Suppressor macrophage (primary cell): ENCODE measurements around the gene CRBN.

Experiments
- DNase-seq, 4 experiments: peaks; one replicate each; pipeline ENCODE4 v3.0.0-alpha.2; 2020 to 2022

Gene CRBN

DNA sequence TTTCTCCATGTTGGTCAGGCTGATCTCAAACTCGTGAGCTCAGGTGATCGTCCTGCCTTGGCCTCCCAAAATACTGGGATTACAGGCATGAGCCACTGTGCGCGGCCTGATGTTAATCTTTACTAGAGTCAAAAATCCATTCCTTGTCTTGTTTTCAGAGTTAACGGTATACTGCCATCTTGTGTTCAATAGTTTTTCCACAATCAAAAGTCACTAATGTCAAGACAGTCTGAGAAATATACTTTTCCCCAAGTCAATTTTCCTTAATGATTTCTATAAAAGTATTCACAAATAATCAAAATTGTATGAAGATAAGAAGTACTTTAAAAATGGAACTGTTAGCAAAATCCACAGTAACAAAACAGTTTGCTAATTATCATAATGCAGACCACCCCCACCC lies 8.5 kb downstream of the CRBN start:
- DNase-seq, result peak in 3 of 4 experiments; percentile 8 to 52 (median 47)

DNA sequence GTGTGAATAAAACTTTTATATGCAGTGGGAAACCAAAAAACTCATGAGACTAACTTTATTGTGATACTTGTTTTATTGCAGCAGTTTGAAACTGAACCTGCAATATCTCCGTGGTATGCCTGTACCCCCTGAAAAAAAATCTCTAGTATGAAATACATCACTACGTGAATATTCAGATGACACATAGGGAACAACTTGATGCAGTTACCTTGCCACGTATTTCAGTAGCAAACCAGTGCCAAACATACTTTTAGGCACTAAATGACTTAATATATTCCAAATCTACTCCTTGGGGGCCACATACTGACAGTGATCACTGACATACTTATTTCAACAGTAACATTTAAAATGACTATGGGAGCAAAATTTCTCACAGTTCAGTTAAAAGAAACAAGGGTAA lies 13.8 kb downstream of the CRBN start:
- no peak for DNase-seq

DNA sequence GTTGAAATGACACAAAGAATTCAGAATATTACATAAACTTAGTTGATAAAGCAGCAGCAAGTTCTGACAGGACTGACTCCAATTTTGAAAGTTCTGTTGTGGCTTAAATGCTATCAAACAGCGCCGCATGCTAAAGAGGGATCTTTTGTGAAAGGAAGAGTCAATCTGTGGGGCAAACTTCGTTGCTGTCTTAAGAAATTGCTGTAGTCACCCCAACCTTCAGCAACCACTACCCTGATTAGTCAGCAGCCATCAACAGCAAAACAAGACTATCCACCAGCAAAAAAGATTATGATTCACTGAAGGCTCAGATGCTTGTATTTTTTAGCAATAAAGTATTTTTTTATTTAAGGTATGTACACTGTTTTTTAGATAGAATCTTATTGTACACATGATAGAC lies 14.2 kb downstream of the CRBN start:
- DNase-seq, result no peak

DNA sequence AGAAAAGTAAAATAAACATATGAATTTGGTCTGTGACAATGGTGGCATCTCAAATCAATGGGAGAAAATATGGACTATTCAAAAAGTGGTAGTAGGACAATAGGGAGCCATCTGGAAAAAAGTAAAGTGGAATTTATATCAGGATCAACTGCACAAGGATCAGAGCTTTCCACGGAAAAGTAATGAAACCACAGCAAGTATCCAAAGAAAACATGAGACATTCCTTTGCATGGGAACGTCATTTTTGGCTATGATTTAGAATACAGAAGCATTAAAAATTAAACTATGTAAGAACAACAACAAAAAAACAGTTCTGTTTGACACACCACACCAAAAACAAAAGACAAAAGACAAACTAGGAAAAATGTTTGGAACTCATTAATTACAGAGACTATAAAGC lies 18.7 kb downstream of the CRBN start:
- no peak for DNase-seq

DNA sequence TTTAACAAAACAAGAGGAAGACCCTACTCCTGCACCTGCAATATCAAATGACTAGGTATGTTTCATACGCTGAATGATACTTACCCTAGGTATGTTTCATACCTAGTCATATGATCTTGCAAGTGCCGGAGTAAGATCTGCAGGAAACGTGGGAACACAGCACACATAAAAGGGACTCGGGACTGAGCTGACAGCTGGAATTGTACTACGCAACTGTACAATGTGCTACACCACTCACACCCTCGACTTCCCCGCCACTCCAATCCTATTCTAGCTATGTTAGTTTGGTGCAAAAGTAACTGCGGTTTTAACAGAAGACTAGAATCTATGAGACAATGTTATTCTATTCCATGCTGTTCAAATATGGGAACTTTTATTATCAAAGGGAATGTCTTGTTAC lies 22.0 kb downstream of the CRBN start:
- DNase-seq, result no peak

DNA sequence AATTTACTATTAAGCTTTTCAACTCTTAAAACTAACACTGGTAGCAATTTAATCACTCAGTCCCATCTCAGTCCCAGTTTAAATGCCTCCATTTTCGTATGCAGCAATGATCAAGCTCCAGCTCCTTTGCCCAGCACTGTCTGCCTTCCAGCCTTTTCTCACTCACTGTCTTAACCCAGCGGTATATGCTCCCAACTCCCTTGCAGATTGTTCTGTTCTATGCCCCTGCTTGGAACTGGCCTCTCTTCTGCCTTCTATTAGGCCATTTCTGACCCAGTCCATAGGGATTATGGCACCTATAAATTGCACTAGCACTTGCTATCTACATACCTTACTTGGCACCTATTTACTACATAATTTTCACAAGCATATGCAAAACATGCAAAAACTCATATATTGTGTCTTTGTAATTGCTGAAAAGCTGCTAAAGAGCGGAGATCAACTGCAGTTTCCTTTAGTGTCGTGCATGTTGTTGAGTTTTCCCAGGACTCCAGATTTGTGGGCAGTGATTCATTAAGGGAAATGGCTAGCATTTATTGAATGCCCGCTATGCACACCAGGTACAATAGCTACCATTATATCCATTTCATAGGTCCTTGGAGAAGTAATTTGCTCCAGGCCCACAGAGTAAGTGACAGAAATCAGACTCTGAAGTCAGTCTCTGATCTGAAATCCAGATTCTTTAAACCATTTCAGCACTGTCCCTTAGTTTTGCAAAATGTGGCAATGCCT lies 24.4 kb downstream of the CRBN start:
- no peak for DNase-seq

DNA sequence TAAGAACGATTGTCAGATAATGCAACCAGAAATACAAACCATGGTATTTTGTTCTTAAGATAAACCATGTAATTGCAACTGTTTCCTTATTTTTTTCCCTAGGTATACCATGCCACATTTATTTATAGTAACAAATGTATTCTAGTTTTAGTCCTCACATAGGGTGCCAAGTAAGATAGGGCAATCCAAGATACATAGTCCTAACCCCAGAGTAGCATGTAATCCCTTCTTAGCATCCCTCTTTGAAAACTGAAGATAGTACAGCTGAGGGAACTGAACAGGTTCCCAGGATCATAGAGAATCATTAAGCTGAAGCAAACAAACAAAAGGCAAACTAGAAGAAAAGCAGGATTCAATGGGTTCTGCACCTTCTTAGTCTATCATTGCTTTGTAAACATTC lies 28.0 kb downstream of the CRBN start:
- DNase-seq, result no peak

DNA sequence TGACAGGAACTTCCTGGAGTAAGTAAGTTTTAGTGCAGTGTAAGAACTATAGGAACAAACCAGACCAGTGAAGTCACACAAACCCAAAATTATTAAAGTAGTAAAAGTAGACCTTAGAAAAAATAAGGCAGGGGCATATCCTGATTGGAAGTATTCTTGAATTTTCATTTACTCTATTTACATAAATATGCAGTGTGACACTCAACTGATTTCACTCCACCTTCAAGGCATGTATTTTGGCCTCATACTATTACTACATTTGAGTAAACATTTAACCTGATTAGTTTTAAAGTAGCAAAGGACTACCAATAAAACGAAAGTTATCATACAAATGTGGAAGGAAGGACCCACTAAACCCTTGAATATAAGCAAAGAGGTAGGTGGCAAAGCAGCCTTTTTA lies 29.9 kb downstream of the CRBN start:
- DNase-seq, result no peak

DNA sequence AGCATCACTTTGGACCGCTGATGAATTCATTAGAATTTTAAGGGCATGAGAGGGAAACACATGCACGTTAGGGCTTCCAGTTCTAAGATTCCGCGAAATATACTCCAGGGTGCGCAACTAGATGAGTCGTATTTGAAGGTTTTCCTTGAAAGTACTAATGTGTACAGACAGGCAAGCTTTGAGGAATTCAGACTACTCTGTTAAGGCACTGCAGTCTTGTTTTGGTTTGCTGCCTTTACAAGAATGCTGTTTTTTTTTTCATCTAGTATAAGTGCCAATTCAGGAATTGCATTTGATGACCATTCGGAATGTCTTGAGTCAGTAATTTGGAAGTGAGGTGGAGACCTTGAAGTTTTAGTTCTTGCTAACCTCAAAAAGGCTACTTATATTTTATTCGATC lies 33.7 kb downstream of the CRBN start:
- no peak for DNase-seq

DNA sequence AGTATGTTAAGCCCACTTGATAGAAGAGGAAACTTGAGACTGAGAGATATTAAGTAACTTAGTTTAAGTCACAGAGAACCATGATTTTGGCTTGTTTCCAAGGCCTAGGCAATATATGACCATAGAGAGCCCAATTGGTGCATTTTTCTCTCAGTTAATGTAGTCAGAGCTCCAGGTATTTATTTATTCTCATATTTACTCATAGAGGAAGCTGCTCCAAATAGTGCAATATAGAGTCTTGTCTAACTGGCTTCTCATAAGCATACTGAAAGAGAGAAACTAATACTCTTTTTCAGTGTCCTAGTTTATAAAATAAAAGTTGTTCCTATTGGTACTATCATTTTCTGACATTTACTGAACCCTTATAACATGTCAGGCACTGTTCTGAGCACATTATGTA lies 37.6 kb downstream of the CRBN start:
- DNase-seq, result peak in 1 of 4 experiments; percentile 3

DNA sequence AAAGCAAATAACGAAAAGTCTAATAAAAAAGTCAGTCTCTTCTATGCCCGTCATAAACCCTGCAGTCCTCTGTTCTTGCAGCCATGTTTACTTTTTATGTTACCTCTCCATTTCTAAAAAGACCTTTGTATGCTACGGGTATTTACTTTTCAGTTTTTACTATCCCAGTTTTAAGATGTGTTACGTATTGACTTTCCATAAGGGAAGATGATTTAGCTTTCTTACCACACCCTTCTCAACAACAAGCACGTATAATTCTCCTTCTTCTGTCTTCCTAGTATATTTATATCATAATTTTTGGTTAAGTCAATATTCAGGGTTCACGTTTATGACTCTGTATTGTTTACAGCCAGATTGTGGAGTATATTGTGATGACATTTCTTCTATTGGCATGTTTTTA lies 42.0 kb downstream of the CRBN start:
- DNase-seq, result no peak

DNA sequence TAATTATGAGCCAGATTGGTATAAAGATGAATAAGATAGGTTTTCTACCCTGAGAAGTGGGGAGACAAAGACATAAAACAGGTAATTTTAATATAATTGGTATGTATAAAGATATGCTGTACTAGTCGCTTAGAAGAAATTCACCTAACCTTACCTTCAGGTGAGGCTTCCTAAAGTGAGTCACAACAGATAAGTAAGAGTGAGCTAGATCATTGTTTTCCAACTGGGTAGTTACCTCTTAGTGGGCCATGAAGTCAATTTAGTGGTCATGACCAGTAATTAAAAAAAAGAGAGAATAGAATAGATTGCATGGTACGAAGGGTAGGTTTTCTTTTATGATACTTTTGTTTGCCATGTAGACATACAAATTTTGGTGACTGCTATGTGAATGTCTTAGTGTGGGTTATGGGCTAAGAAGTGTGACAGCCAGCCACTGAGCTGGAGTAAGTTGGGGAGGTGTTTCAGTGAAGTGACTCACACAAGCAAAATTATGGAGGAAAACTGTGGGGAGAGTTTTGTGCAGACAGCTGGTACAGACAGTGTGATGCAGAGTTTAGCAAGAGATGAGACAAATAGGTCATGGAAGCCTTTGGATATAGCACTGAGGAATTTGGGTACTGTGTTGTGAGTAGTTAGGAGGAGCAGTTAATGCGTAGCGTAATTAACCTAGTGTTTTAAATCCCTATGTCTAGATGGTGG lies 44.6 kb downstream of the CRBN start:
- DNase-seq, result no peak

DNA sequence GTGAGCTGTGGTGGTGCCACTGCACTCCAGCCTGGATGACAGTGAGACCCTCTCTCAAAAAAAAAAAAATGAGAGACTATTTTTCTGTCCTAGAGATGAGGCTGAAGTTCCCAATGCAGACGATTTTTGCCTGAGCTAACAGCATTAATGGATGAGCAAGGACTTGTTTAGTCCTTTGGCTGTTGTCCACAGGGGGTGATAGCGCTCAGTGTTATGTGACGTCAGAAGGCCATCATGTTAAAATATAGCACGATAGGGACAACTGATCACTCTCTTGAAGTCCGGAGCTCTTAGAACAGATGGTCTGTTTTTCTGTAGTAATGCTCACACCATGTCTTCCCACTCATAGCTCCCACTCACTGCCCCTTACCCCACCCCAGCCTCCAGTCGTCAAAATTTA lies 46.0 kb downstream of the CRBN start:
- no peak for DNase-seq

DNA sequence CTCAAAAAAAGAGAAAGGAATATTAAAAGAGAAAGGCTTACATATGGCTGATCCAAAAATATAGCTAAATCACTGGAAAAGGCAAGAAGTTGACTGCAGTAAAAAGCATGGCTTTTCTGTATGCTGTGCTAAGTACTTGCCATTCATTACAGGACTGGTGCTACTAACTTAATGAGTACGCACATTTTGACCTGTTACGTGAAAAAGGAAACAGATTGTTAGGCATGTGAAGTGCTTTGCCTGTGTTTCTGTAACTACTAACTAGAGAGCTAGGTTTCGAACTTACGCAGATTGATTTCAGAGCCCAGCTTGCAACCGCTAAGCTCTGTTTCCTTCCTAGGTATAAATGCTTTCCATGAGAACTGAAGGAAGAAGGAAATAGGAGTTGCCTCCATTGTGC lies 49.9 kb downstream of the CRBN start:
- DNase-seq, result no peak

DNA sequence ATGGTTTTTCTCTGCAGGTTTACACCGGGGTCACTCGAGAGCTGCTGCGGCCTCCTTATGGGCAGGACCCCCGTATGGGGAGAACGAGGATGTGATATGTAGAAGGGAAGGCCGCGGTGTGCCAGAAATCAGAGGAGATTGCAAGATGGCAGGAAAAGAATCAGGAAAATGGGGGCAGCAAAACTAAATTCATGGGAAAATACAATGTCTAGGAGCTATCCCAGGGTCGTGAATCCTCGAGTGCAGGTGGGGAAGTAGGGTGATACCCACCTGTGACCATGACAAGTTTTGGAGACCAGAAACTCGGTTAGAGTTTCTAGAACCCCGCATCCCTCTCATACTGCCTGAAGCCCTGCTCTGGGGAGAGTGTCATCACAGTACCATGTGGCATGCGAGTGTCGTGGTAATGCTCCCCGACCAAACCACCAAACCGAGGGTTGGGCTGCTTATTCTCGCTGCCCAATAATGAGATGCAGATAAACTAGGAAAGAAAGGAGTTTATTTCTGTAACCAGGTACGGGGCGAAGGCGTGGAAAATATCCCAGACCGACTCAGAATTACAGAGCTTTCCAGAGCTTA lies 52.0 kb downstream of the CRBN start:
- DNase-seq, result peak in 3 of 4 experiments; percentile 1 to 16 (median 7)

DNA sequence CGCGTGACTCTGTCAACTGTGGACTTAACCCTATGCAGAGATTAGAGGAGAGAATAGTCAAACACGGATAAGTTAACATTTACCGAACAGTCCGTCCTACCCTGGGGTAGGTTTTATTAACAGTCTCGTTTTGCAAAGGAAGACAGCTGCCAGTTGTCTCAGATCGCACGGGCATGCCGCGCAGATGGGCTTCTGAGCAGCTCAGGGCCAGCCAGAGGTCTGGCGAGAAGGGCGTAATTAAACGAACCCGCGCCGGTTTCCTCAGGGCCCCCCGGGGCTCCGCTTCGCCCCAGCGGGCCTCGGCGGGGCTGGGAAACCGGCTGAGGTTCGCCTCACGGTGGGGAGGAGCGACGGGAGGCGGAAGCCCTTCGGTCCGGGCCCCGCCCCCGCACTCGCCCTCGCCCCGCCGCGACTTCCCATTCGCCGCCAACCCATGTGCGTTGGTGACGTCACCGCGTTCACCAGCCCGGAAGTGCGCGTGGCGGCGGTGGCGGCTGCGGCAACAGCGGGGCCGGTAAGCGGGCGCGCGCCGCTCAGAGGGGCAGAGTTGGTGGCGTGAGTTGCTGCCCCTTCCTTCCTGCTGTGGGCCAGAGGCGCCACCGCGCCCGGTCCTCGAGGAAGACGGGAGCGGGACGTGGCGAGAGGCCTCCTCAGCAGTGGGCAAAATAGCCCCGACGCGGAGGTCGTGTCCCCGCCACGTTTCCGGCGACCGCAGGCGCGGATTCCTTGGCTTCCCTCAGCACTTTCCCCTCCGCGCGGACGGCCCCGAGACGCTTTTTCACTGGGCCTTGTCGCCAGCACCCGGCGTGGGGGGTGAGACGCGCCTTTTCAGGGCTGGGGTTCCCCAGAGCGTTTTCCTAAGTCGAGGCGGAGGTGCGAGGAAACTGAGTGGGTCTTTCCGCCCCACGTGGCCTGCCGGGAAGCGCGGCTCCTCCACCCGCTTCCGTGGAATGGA lies 52.7 kb downstream of the CRBN start, which contains the start of gene TRNT1:
TSS of gene TRNT1 (plus strand) at position 464 of the 955 bp plus-strand sequence. CDS start 2,101 bp downstream, outside the sequence.
- peak; percentile 98 to 99 (median 98) for DNase-seq

DNA sequence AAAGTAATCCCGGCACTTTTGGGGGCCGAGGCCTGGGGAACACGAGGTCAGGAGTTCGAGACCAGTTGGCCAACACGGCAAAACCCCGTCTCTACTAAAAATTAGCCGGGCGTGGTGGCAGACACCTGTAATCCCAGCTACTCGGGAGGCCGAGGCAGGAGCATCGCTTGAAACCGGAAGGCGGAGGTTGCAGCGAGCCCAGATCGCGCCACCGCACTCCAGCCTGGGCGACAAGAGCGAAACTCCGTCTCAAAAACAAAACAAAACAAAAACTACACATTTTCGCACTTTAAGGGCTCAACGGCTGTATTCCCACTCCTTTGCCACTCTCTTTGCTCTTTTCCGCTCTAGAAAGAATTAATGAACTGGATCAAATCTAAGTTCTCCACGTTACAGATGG lies 53.5 kb downstream of the CRBN start:
- DNase-seq, result no peak

DNA sequence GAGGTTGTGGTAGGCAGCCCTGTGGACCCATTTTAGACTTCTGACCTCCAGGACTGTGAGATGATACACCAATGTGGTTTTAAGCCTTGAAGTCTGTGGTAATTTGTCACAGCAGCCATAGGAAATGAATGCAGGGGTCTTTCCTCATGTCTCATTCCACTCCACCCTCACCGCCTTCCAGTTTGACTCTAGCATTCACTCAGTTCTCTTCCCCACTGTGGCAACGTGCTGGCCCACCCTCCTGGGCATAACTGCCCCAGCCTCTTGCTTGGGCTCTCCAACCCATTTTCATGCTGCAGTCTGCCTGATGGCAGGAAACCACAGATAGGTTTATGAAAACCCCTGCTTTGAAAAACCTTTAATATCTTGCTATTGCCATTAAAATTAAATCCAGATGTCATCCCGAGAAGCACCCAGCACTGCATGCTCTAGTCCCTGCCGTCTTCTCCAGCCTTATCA lies 60.1 kb downstream of the CRBN start:
- DNase-seq, result no peak

DNA sequence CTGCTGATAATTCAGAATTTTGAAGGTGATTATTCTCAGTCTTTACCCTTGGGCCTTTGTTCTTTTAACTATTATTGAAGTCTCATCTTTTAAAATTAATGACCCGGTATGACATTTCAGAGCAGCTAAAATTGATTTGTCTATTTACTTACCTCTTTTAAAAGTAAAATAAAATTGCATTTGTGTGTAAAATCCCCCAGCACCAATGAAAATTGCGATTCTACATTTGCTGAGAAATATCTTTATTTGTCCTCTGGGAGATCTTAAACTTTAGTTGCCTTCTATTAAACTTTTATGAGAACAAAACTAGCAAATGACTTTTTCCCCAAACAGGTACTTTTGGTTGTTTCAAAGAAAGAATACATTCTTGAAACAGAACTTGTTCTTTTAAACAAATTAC lies 61.8 kb downstream of the CRBN start:
- no peak for DNase-seq

DNA sequence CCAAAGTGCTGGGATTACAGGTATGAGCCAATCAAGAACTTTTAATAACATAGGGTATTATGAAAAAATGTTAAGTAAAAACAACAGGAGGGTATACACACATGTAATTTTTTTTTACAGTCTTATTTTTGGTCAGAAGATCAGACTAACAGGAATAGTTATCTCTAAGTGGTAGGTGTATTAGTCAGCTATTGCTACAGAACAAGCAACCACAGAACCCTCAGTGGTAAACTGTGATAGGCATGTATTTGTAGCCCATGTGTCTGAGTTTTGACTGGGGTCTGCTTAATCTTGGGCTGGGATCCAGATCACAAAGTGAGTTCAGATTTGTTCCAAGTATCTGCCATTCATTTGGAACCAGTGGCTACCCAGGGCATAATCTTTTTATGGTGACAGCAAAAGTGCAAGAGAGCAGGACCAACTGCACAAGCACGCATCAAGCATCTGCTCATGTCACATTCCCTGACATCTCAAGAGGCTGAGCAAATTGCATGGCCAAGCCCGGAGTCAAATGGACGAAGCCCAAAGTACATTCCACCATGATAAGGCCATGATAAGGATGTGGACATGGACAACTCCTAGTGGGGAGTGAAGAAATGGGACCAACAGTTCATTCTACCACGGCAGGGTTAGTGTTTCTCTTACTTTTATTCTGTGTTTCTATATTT lies 66.3 kb downstream of the CRBN start:
- DNase-seq, result no peak

DNA sequence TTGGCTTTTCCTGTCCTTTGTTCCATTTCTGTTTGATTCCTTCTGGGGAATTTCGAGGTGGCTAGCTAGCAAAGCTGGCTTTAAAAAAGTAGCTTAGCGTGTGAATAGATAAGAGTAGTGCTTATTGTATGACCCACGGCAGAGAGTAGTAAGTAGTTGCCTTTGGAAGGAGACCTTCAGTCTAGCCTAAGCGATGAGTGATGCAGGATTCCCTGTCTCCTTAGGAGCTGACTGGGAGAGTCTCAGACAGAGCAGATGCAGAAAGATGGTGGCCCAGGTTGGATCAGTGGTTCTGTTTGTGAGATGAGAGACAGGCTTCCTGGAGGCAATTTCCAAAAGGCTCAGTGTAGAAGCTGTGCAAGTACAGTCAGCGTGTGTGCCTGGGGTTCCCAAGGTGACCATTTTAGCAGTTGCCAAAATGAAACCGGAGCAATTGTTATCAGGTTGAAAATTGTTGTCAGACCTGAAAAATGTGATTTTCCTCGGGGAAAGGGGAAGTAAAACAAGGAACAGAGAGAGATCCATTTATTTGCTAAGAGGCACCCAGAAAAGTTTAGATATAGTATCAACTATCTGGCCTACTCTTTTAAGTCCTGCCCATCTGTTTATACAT lies 68.6 kb downstream of the CRBN start:
- no peak for DNase-seq

DNA sequence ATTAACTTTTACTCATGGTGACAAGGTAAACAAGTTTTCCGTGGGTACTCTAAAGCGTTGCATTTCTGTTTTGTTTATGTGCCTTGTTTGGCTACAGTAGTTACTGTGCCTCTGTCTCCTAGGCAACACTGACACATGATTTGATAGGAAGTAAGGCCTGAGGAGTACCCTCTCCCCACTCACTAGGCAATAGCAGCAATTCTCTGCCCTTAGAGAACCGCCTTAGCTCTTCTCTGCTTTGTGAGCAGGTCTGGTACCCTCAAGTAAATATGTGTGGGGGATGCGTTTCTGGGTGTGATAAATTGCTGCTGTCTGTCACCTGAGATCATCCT lies 69.2 kb downstream of the CRBN start, which contains the start of gene IL5RA:
TSS of gene IL5RA (minus strand) at position 76 of the 332 bp plus-strand sequence. CDS start 5,390 bp downstream, outside the sequence.
- DNase-seq, result peak in 1 of 4 experiments; percentile 15
